ENCODE results near the gene PCDHB9.
"Not testable (repeated sequence)": the region's sequence is repeated elsewhere in the genome, so short reads cannot be mapped to it uniquely, and the experiment has no call there.

PCDHB9 gene

GRCh38 chr5:141189131-141189530 is 2.2 kb downstream of the PCDHB9 start:
- not testable (repeated sequence) for DNase-seq

GRCh38 chr5:141192110-141192725 is 5.3 kb downstream of the PCDHB9 start, which contains the start of gene PCDHB10:
TSS of gene PCDHB10 (plus strand) at chr5:141192353. CDS start at chr5:141192553, 200 bp downstream.
- peak in 1 of 2 experiments; percentile 72 for DNase-seq

- DNase-seq: not testable (repeated sequence)
Observed at GRCh38 chr5:141194332-141194731, 7.4 kb downstream of the PCDHB9 start.

- DNase-seq: no peak
Observed at GRCh38 chr5:141196363-141196762, 9.4 kb downstream of the PCDHB9 start.

DNA sequence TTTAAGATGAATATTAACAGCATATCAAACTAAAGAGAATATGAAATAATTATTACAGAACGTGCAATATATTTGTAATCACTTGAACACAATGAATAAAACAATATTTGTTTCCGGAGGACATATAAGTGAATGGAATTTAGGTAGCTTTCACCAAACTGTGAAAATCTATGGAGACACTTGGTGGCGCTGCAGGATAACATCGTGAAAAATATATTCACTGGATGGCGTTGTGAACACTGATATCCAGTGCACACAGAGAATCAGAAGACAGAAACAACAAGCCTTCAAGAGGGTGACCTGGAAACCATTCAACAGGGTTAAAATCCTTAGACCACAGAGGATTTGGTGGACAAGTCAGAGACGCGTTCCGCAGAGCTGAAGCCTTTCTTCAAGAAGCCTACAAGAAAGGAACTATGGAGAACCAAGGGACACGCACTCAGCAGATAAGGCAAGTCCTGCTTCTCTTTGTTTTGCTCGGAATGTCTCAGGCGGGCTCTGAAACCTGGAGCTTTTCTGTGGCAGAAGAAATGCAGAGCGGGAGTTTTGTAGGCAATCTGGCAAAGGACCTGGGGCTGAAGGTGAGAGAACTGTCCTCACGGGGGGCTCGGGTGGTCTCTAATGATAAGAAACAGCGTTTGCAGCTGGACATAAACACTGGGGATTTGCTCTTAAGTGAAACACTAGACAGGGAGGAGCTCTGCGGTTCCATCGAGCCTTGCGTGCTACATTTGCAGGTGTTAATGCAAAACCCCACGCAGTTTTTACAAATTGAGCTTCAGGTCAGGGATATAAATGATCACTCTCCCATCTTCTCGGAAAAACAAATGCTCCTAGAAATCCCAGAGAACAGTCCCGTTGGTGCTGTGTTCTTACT is 12.6 kb downstream of the PCDHB9 start, which contains the start of gene PCDHB11:
PCDHB11 (plus strand) TSS at position 269 of the 877 bp plus-strand sequence; CDS start at position 417, 148 bp downstream.
- DNase-seq: peak; percentile 41 to 72

DNA sequence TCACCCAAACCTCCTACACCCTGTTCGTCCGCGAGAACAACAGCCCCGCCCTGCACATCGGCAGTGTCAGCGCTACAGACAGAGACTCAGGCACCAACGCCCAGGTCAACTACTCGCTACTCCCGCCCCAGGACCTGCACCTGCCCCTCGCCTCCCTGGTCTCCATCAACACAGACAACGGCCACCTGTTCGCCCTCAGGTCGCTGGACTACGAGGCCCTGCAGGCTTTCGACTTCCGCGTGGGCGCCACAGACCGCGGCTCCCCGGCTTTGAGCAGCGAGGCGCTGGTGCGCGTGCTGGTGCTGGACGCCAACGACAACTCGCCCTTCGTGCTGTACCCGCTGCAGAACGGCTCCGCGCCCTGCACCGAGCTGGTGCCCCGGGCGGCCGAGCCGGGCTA is 14.2 kb downstream of the PCDHB9 start:
- not testable (repeated sequence) for DNase-seq

GRCh38 chr5:141201646-141202045 is 14.7 kb downstream of the PCDHB9 start:
- DNase-seq: not testable (repeated sequence)

- DNase-seq: peak; percentile 23 to 45
Observed at GRCh38 chr5:141208478-141208877, 21.5 kb downstream of the PCDHB9 start, which contains the start of gene PCDHB12. TSS of gene PCDHB12 (plus strand) at chr5:141208719. CDS start at chr5:141208908, 189 bp downstream.

DNA sequence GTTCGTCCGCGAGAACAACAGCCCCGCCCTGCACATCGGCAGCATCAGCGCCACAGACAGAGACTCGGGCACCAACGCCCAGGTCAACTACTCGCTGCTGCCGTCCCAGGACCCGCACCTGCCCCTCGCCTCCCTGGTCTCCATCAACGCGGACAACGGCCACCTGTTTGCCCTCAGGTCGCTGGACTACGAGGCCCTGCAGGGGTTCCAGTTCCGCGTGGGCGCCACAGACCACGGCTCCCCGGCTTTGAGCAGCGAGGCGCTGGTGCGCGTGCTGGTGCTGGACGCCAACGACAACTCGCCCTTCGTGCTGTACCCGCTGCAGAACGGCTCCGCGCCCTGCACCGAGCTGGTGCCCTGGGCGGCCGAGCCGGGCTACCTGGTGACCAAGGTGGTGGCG is 23.3 kb downstream of the PCDHB9 start:
- not testable (repeated sequence) for DNase-seq

GRCh38 chr5:141210849-141211248 is 23.9 kb downstream of the PCDHB9 start:
- not testable (repeated sequence) for DNase-seq

DNA sequence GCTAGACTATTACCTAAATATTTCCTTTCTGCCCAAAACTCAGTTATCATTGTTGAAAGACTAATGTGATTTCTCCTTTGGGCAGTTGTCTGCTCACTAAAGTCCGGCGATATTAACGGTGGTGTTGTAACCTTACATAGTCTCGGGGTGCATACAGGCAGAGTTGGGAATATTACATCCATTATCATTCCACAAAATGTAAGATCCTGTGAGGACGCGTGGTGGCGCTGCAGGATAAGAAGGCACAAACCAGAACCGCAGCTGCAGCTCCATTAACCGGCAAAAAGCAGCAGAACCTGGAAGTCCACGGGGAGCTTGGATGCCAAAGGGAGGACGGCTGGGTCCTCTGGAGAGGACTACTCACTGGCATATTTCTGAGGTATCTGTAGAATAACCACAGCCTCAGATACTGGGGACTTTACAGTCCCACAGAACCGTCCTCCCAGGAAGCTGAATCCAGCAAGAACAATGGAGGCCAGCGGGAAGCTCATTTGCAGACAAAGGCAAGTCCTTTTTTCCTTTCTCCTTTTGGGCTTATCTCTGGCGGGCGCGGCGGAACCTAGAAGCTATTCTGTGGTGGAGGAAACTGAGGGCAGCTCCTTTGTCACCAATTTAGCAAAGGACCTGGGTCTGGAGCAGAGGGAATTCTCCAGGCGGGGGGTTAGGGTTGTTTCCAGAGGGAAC is 26.8 kb downstream of the PCDHB9 start, which contains the start of gene PCDHB13:
PCDHB13 (plus strand) TSS at position 264 of the 684 bp plus-strand sequence; CDS start at position 469, 205 bp downstream.
- DNase-seq: peak; percentile 60 to 68

DNA sequence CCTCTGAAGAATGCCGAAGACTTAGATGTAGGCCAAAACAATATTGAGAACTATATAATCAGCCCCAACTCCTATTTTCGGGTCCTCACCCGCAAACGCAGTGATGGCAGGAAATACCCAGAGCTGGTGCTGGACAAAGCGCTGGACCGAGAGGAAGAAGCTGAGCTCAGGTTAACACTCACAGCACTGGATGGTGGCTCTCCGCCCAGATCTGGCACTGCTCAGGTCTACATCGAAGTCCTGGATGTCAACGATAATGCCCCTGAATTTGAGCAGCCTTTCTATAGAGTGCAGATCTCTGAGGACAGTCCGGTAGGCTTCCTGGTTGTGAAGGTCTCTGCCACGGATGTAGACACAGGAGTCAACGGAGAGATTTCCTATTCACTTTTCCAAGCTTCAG is 27.6 kb downstream of the PCDHB9 start:
- DNase-seq: not testable (repeated sequence)

DNA sequence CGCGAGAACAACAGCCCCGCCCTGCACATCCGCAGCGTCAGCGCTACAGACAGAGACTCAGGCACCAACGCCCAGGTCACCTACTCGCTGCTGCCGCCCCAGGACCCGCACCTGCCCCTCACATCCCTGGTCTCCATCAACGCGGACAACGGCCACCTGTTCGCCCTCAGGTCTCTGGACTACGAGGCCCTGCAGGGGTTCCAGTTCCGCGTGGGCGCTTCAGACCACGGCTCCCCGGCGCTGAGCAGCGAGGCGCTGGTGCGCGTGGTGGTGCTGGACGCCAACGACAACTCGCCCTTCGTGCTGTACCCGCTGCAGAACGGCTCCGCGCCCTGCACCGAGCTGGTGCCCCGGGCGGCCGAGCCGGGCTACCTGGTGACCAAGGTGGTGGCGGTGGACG is 28.5 kb downstream of the PCDHB9 start:
- not testable (repeated sequence) for DNase-seq

DNA sequence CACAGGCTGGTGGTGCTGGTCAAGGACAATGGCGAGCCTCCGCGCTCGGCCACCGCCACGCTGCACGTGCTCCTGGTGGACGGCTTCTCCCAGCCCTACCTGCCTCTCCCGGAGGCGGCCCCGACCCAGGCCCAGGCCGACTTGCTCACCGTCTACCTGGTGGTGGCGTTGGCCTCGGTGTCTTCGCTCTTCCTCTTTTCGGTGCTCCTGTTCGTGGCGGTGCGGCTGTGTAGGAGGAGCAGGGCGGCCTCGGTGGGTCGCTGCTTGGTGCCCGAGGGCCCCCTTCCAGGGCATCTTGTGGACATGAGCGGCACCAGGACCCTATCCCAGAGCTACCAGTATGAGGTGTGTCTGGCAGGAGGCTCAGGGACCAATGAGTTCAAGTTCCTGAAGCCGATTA is 29.1 kb downstream of the PCDHB9 start:
- DNase-seq: not testable (repeated sequence)

GRCh38 chr5:141223112-141223783 is 36.3 kb downstream of the PCDHB9 start, which contains the start of gene PCDHB14:
TSS of gene PCDHB14 (plus strand) at chr5:141223343. CDS start at chr5:141223506, 163 bp downstream.
- peak; percentile 59 to 83 for DNase-seq

DNA sequence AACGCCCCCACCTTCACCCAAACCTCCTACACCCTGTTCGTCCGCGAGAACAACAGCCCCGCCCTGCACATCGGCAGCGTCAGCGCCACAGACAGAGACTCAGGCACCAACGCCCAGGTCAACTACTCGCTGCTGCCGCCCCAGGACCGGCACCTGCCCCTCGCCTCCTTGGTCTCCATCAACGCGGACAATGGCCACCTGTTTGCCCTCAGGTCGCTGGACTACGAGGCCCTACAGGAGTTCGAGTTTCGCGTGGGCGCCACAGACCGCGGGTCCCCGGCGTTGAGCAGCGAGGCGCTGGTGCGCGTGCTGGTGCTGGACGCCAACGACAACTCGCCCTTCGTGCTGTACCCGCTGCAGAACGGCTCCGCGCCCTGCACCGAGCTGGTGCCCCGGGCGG is 37.9 kb downstream of the PCDHB9 start:
- DNase-seq: not testable (repeated sequence)

DNA sequence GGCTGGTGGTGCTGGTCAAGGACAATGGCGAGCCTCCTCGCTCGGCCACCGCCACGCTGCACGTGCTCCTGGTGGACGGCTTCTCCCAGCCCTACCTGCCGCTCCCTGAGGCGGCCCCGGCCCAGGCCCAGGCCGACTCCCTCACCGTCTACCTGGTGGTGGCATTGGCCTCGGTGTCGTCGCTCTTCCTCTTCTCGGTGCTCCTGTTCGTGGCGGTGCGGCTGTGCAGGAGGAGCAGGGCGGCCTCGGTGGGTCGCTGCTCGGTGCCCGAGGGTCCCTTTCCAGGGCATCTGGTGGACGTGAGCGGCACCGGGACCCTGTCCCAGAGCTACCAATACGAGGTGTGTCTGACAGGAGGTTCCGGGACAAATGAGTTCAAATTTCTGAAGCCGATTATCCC is 38.5 kb downstream of the PCDHB9 start:
- DNase-seq: not testable (repeated sequence)

DNA sequence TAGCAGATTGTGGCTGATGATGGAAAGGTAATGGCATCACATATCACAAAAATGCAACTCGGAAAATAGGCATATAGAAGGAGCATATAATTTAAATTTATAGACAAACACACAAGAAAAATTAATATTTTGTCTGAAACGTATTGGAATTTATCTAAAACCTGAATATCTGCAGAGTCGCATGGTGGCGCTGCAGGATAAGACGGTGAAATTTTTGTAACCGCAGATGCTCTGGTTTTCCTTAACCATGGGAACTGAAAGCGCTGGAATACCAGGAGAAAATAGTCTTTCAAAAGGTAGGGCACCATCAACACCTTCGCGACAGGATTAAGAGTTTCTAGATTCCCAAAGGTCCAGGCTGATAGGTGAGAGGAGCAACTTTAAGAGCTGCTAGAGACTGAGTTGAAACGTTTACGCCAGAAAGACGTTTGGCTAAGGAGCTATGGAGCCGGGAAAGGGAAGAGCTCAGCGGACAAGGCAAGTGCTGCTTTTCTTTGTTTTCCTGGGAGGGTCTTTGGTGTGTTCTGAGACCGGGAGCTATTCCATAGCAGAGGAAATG is 47.2 kb downstream of the PCDHB9 start:
- peak in 1 of 2 experiments; percentile 33 for DNase-seq

DNA sequence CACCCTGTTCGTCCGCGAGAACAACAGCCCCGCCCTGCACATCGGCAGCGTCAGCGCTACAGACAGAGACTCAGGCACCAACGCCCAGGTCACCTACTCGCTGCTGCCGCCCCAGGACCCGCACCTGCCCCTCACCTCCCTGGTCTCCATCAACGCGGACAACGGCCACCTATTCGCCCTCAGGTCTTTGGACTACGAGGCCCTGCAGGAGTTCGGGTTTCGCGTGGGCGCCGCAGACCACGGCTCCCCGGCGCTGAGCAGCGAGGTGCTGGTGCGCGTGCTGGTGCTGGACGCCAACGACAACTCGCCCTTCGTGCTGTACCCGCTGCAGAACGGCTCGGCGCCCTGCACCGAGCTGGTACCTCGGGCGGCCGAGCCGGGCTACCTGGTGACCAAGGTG is 49.0 kb downstream of the PCDHB9 start:
- DNase-seq: not testable (repeated sequence)

- no peak for DNase-seq
Observed at GRCh38 chr5:141236516-141237313, 49.8 kb downstream of the PCDHB9 start.
